GM12878 (cell line): ENCODE data around the gene CENATAC. TPM values are rescaled to one million over a fixed set of nuclear protein-coding genes. Genes with fewer than 3 reads are reported as not detected.

Experiments used
- ATAC-seq: fragments of 200-7000 bp; cut with Tn5 transposase; 3 replicates; pipeline ENCODE4 v1.9.1; 2020; ENCODE audit warnings: mild to moderate bottlenecking, moderate library complexity
- BruUV-seq: library from RNA; stranded (reverse); fragments of 400-500 nt; replicated peaks from 2 replicates; lab custom pipeline; 2021; lab: Mats Ljungman, UMichigan
- CTCF ChIA-PET: fragments of 300-600 bp; sonication (Branson Sonifier 250); formaldehyde crosslinking; extraction: SDS; loops from one replicate; lab custom pipeline; 2021; ENCODE audit warnings: inconsistent platforms; lab: Yijun Ruan, JAX
- POLR2A ChIA-PET: fragments of 350-600 bp; formaldehyde crosslinking; extraction: SDS; loops from one replicate; lab custom pipeline; 2021; ENCODE audit warnings: inconsistent platforms; lab: Charles Lee
- RAD21 ChIA-PET: fragments of 300-600 bp; sonication (Branson Sonifier 250); formaldehyde crosslinking; loops from one replicate; lab custom pipeline; 2023; ENCODE audit warnings: antibody characterized with exemption; ENCODE audit not compliant: unreplicated experiment; lab: Charles Lee
- SMC1A ChIA-PET: fragments of 300-600 bp; sonication (Branson Sonifier 250); formaldehyde crosslinking; loops from one replicate; lab custom pipeline; 2023; ENCODE audit not compliant: unreplicated experiment, uncharacterized antibody; lab: Charles Lee
- DNase-seq: peaks from one replicate; pipeline ENCODE4 v3.0.0-alpha.2; 2011; ENCODE audit warnings: low read depth, low spot score
- FAIRE-seq: peaks from 3 replicates; lab custom pipeline; 2011; peaks lifted over from hg19 to GRCh38; lab: Jason Lieb, UNC
- H2AFZ ChIP-seq: 2 replicates; pipeline ENCODE4 v1.6.0; 2011; ENCODE audit warnings: low read depth, low read length, control low read depth; ENCODE audit not compliant: control insufficient read depth
- H3K27ac ChIP-seq: 2 replicates; pipeline ENCODE4 v1.5.1; 2011; ENCODE audit warnings: control low read depth; ENCODE audit not compliant: control insufficient read depth, insufficient read depth
- H3K27me3 ChIP-seq, 2 experiments: replicated peaks in 1 of 2; 2 replicates each; pipeline versions ENCODE4 v1.6.0 to v1.6.1; 2011; ENCODE audit warnings: low read length in 1 of 2; ENCODE audit not compliant: control insufficient read depth in 2 of 2, insufficient read depth in 2 of 2
- H3K36me3 ChIP-seq, 2 experiments: 2 replicates each; pipeline ENCODE4 v1.5.1; 2011; ENCODE audit warnings: low read length in 1 of 2; ENCODE audit not compliant: control insufficient read depth in 2 of 2, insufficient read depth in 2 of 2
- H3K4me1 ChIP-seq: 2 replicates; pipeline ENCODE4 v1.6.1; 2011; ENCODE audit warnings: mild to moderate bottlenecking, low read length, moderate library complexity, mixed read lengths; ENCODE audit not compliant: control insufficient read depth, insufficient read depth
- H3K4me2 ChIP-seq: 2 replicates; pipeline ENCODE4 v1.6.0; 2011; ENCODE audit warnings: control low read depth; ENCODE audit not compliant: control insufficient read depth, insufficient read depth
- H3K4me3 ChIP-seq: fragments of 200-600 bp; sonication (generic); 2 replicates; pipeline ENCODE4 v1.5.1; 2016
- H3K79me2 ChIP-seq: 2 replicates; pipeline ENCODE4 v1.6.0; 2011; ENCODE audit warnings: low read length; ENCODE audit not compliant: control insufficient read depth, insufficient read depth
- H3K9ac ChIP-seq: 2 replicates; pipeline ENCODE4 v1.8.0; 2011; ENCODE audit warnings: low read length, control low read depth, mixed read lengths; ENCODE audit not compliant: control insufficient read depth, insufficient read depth
- H3K9me3 ChIP-seq: replicated peaks from 3 replicates; pipeline ENCODE4 v1.5.1; 2011; ENCODE audit warnings: mild to moderate bottlenecking, low read length; ENCODE audit not compliant: control insufficient read depth, insufficient read depth
- H4K20me1 ChIP-seq: 2 replicates; pipeline ENCODE4 v1.6.0; 2011; ENCODE audit not compliant: control insufficient read depth, insufficient read depth
- BHLHE40 ChIP-seq, 2 experiments: fragments of 450-650 bp in 1 of 2; IDR thresholded peaks; 2 replicates each; pipeline ENCODE4 v1.6.1; 2011 to 2017; ENCODE audit warnings: low read depth in 2 of 2, borderline replicate concordance in 1 of 2, improper control_type of control experiment in 1 of 2, low read length in 1 of 2, mild to moderate bottlenecking in 1 of 2
- CBX3 ChIP-seq: fragments of 200-600 bp; sonication (generic); IDR thresholded peaks from 2 replicates; pipeline ENCODE4 v1.6.1; 2016; ENCODE audit warnings: low read depth, borderline replicate concordance
- CREM ChIP-seq: IDR thresholded peaks from 2 replicates; pipeline ENCODE4 v1.6.1; 2014; ENCODE audit warnings: antibody characterized with exemption, low read depth
- EZH2 ChIP-seq: IDR thresholded peaks from 2 replicates; pipeline ENCODE4 v1.6.1; 2012; ENCODE audit warnings: low read depth, mild to moderate bottlenecking, control low read depth, inconsistent platforms, low read length, borderline replicate concordance; ENCODE audit not compliant: control insufficient read depth
- MLLT1 ChIP-seq: fragments of 450-650 bp; IDR thresholded peaks from 2 replicates; pipeline ENCODE4 v1.6.1; 2016; ENCODE audit warnings: mild to moderate bottlenecking
- MXI1 ChIP-seq: fragments of 150-350 bp; IDR thresholded peaks from 2 replicates; pipeline ENCODE4 v1.6.1; 2011; ENCODE audit warnings: low read depth, mild to moderate bottlenecking, inconsistent platforms, low read length, improper control_type of control experiment
- REST ChIP-seq: IDR thresholded peaks from 2 replicates; pipeline ENCODE4 v1.6.1; 2012; ENCODE audit warnings: mild to moderate bottlenecking, low read depth, low read length
- WRNIP1 ChIP-seq: IDR thresholded peaks from 2 replicates; pipeline ENCODE4 v1.6.1; 2011; ENCODE audit warnings: low read depth, low read length, improper control_type of control experiment, borderline replicate concordance
- WGBS: methylation state at CpG from one replicate; pipeline ENCODE4 v1.1.6; 2016; ENCODE audit warnings: low lambda C conversion rate; ENCODE audit not compliant: insufficient replicate concordance, insufficient coverage; ENCODE audit errors: missing lambda C conversion rate; 5-methylcytosine and 5-hydroxymethylcytosine counted together
- in situ Hi-C: fragments of 300-500 bp; cut with MboI; formaldehyde crosslinking; loops from 9 replicates; pipeline ENCODE4 v1.14.3; 2018; ENCODE audit warnings: mixed read lengths
- intact Hi-C: fragments of 100-400 bp; cut with micrococcal nuclease; formaldehyde crosslinking; loops from one replicate; pipeline ENCODE4 v1.14.2; 2022; ENCODE audit not compliant: unreplicated experiment
- polyA plus RNA-seq, 11 experiments: library from polyadenylated mRNA; depleted of rRNA in 4 of 11; unstranded in 6 of 11; stranded (reverse) in 5 of 11; fragments of >200 nt; fragmentation: Nextera tagmentation in 4 of 11; fragmentation: Illumina TruSeq in 1 of 11; extraction: Ambion mirVana in 4 of 11; extraction: Trizol in 1 of 11; gene quantifications; 1 replicate in 1 of 11; 2 replicates in 10 of 11; pipeline versions ENCODE4 v1.2.1 to v1.2.3, GENCODE V29; 2011 to 2016; ENCODE audit warnings: inconsistent platforms in 2 of 11, missing spikeins in 2 of 11, low read depth in 1 of 11
- total RNA-seq, 4 experiments: library from RNA; depleted of rRNA in 3 of 4; stranded (reverse); fragments of >200 nt in 3 of 4; fragmentation: Illumina TruSeq in 1 of 4; extraction: Trizol in 1 of 4; gene quantifications; 2 replicates each; pipeline versions ENCODE4 v1.2.1 to v1.2.3, GENCODE V29; 2013 to 2021

The CENATAC gene
- total and polyA plus RNA-seq, 10 of the 15 experiments (the other 5 are each of a cell fraction or from before 2014, with no cell fraction given): 4.8 to 37.1 (median 24.1) TPM

GRCh38 chr11:118975771-118976709 is 21.9 kb upstream of the CENATAC start:
- ChIA-PET SMC1A (no interaction called here), RAD21 (no interaction called here)

More at GRCh38 chr11:118975771-118976709, 21.9 kb upstream of the CENATAC start:
- FAIRE-seq: no peak
- 51% methylated on average over 15 of the region's 15 CpGs for WGBS
- no peak overlapping the region for H3K27ac ChIP-seq
- H3K36me3 ChIP-seq: no peaks in the 10 kb centered on the region
- ChIA-PET POLR2A (no interaction called here), CTCF (no interaction called here)
- H3K4me2 ChIP-seq: no peak overlapping the region
- DNase-seq: no peak
- no peak for ATAC-seq
- no peaks in the 10 kb centered on the region; the same call in 1 of the 2 replicates for H4K20me1 ChIP-seq
- H3K4me3 ChIP-seq: no peak overlapping the region
- no peak overlapping the region for H3K9ac ChIP-seq
- no peaks in the 10 kb centered on the region for H3K79me2 ChIP-seq
- no peaks in the 10 kb centered on the region for H3K9me3 ChIP-seq
- no peak overlapping the region for H2AFZ ChIP-seq
- intact Hi-C loops: no loop called here
- no peak for TF ChIP-seq MLLT1
- no peak for TF ChIP-seq CBX3
- no peak for TF ChIP-seq MXI1
- no peak for TF ChIP-seq CREM
- TF ChIP-seq BHLHE40 (IDR thresholded peaks at IDR 0.05; ENCODE audit: borderline replicate concordance in 1 of 2, low read depth in 2 of 2, low read length in 1 of 2): no peak
- TF ChIP-seq EZH2: no peak
- no peak for TF ChIP-seq WRNIP1
- TF ChIP-seq REST: no peak
- no peaks in the 10 kb centered on the region for H3K4me1 ChIP-seq
- H3K27me3 ChIP-seq: no peaks in the 10 kb centered on the region
- no TSS peak for BruUV-seq
- in situ Hi-C loops: no loop called here
